BE2C (cell line): Measurements from ENCODE around the gene ARHGAP6.
"Not testable (repeated sequence)": the region's sequence is repeated elsewhere in the genome, so short reads cannot be mapped to it uniquely, and the experiment has no call there.

Experiments used
- DNase-seq: peaks from one replicate; pipeline ENCODE4 v3.0.0-alpha.2; 2020
- H3K27me3 ChIP-seq: fragments of 250-450 bp; sonication (Bioruptor Pico); 2 replicates; pipeline ENCODE4 v1.5.1; 2020; ENCODE audit warnings: mild to moderate bottlenecking
- H3K36me3 ChIP-seq: fragments of 250-450 bp; sonication (Bioruptor Pico); 2 replicates; pipeline ENCODE4 v1.5.1; 2020; ENCODE audit warnings: mild to moderate bottlenecking
- H3K4me1 ChIP-seq: fragments of 250-450 bp; sonication (Bioruptor Pico); 2 replicates; pipeline ENCODE4 v1.5.1; 2020
- H3K4me3 ChIP-seq: 2 replicates; pipeline ENCODE4 v1.5.1; 2011; ENCODE audit warnings: low read depth, low read length
- H3K9me3 ChIP-seq: fragments of 250-450 bp; sonication (Bioruptor Pico); 2 replicates; pipeline ENCODE4 v1.5.1; 2020
- TF ChIP-seq, protein P1 (sequence below): IDR thresholded peaks from 2 replicates; pipeline ENCODE4 v1.5.1; 2012; ENCODE audit warnings: mild to moderate bottlenecking, low read depth, low read length

Gene ARHGAP6

DNA sequence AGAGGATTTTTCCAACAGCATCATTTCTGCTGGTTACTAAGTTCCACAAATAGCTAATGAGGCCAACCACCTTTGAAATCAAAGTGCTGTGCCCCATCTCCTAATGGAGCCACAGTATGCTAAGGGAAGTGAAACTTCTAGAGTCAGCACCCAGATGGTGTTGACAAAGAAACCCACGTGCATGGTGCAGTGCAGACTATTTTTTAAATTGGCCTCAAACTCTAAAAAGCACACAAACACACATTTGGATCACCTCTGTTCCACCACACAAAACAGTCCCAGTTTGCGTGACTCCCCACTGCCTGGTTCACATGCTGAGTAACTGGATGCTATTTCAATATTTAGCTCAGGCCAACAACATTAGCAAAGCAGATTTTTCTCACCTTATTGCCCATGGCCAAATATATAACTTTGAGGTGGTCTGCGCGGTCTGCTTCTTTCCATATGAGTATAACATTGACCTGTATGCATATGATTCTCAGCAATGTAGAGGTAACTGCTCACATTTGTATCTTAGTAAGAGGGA, 302.6 kb downstream of the ARHGAP6 start:
- TF ChIP-seq, protein P1, sequence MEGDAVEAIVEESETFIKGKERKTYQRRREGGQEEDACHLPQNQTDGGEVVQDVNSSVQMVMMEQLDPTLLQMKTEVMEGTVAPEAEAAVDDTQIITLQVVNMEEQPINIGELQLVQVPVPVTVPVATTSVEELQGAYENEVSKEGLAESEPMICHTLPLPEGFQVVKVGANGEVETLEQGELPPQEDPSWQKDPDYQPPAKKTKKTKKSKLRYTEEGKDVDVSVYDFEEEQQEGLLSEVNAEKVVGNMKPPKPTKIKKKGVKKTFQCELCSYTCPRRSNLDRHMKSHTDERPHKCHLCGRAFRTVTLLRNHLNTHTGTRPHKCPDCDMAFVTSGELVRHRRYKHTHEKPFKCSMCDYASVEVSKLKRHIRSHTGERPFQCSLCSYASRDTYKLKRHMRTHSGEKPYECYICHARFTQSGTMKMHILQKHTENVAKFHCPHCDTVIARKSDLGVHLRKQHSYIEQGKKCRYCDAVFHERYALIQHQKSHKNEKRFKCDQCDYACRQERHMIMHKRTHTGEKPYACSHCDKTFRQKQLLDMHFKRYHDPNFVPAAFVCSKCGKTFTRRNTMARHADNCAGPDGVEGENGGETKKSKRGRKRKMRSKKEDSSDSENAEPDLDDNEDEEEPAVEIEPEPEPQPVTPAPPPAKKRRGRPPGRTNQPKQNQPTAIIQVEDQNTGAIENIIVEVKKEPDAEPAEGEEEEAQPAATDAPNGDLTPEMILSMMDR, result no peak

GRCh38 chrX:11361666-11362065, 304.1 kb downstream of the ARHGAP6 start:
- not testable (repeated sequence) for H3K4me3 ChIP-seq, H3K9me3 ChIP-seq, H3K4me1 ChIP-seq, DNase-seq, H3K27me3 ChIP-seq, H3K36me3 ChIP-seq

More for the DNA sequence above, 302.6 kb downstream of the ARHGAP6 start:
- Histone ChIP-seq H3K4me3 (no peak overlapping the region), H3K36me3 (no peaks in the 10 kb centered on the region), H3K27me3 (no peaks in the 10 kb centered on the region), H3K9me3 (no peaks in the 10 kb centered on the region), H3K4me1 (no peaks in the 10 kb centered on the region)
- no peak for DNase-seq

- H3K27me3 ChIP-seq, H3K4me3 ChIP-seq: not testable (repeated sequence)
Measured at GRCh38 chrX:11355944-11356343, 309.8 kb downstream of the ARHGAP6 start.

GRCh38 chrX:11355259-11355909, 310.3 kb downstream of the ARHGAP6 start:
- DNase-seq, result no peak
- no peaks in the 10 kb centered on the region for H3K4me1 ChIP-seq
- no peaks in the 10 kb centered on the region for H3K27me3 ChIP-seq
- no peak overlapping the region for H3K4me3 ChIP-seq
- no peaks in the 10 kb centered on the region for H3K9me3 ChIP-seq
- no peaks in the 10 kb centered on the region for H3K36me3 ChIP-seq
- TF ChIP-seq, protein P1, result no peak

More at GRCh38 chrX:11355944-11356343, 309.8 kb downstream of the ARHGAP6 start:
- DNase-seq, H3K36me3 ChIP-seq, H3K4me1 ChIP-seq, H3K9me3 ChIP-seq: not testable (repeated sequence)

GRCh38 chrX:11352296-11352741, 313.4 kb downstream of the ARHGAP6 start:
- Histone ChIP-seq H3K4me1 (no peaks in the 10 kb centered on the region), H3K27me3 (no peaks in the 10 kb centered on the region)
- TF ChIP-seq, protein P1, result no peak

DNA sequence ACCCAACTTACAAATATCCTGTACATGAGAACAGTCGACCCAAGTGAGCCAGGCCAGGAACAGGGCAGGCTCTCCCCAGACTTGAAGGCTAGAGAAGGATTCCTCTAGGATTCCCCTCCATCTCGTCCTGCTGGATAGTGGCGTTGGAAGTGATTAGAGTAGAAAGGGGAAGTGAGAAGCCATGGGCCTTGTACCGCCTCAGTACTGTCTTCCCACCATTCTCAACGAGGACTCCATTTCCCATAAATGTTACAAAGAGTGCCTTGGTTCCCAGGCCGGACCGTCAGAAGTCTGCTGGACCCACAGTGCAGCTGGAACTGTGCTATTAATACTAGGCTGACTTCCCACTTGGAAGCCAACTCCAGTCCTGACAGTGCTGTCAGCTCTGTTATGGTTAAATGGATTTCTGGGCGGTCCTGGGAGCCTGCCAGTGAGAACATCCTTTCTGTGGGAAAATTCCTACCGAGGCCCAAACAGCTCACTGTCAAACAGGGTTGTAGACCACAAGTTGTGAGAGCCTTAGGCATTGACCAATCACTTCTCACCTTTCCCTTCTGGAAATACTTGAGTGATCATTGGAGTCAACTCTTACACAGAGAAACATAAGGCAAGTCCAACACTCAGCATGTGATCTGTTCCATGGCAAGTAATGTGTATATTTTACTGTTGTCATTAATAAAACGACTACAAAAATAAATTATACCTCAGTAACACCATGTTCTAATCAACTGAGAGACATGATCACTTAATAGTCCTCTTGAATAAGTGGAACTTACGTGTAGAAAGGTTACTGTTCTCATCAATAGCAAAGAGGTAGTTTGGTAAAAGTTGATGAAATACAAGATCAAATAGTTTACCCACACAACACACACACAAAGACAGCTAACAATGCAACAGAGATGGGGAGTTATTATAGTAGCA, 314.1 kb downstream of the ARHGAP6 start:
- no peak overlapping the region for H3K4me3 ChIP-seq
- no peaks in the 10 kb centered on the region for H3K4me1 ChIP-seq
- DNase-seq, result no peak
- H3K27me3 ChIP-seq, result no peaks in the 10 kb centered on the region
- H3K9me3 ChIP-seq, result no peaks in the 10 kb centered on the region
- TF ChIP-seq, protein P1, result no peak
- H3K36me3 ChIP-seq, result no peaks in the 10 kb centered on the region

More at GRCh38 chrX:11352296-11352741, 313.4 kb downstream of the ARHGAP6 start:
- Histone ChIP-seq H3K4me3 (no peak overlapping the region), H3K9me3 (no peaks in the 10 kb centered on the region), H3K36me3 (no peaks in the 10 kb centered on the region)
- no peak for DNase-seq
